ENCODE measurements around the gene EPHA6. TPM values are rescaled to one million over a fixed set of nuclear protein-coding genes. Genes with fewer than 3 reads are reported as not detected.

The EPHA6 gene
- total and polyA plus RNA-seq, 7 donors = 0.58 to 53.5 (median 45.4) TPM; not detected in 2

GRCh38 chr3:97550408-97550807 is 736.0 kb downstream of the EPHA6 start:
- H3K4me1 ChIP-seq = no peaks in the 10 kb centered on the region
- intact Hi-C loops (cut with DNase I) = no loop called here
- no peaks in the 10 kb centered on the region for H3K9me3 ChIP-seq
- DNase-seq = no peak
- no peak overlapping the region for H3K27ac ChIP-seq
- no peak overlapping the region for H3K4me3 ChIP-seq
- WGBS, 2 donors = 76 to 87% methylated on average over 2 of the region's 2 CpGs
- no peaks in the 10 kb centered on the region for H3K36me3 ChIP-seq
- no peaks in the 10 kb centered on the region for H3K27me3 ChIP-seq
- TF ChIP-seq EP300 (IDR thresholded peaks at IDR 0.05) (no peak), POLR2A (IDR thresholded peaks at IDR 0.05) (no peak), CTCF (IDR thresholded peaks at IDR 0.05) (no peak), POLR2AphosphoS5 (IDR thresholded peaks at IDR 0.05) (no peak)

- H3K9me3 ChIP-seq = no peaks in the 10 kb centered on the region
- H3K36me3 ChIP-seq = no peaks in the 10 kb centered on the region
- no peak overlapping the region for H3K4me3 ChIP-seq
- no peak for DNase-seq
- no peaks in the 10 kb centered on the region for H3K27me3 ChIP-seq
- H3K4me1 ChIP-seq = no peaks in the 10 kb centered on the region
- H3K27ac ChIP-seq = no peak overlapping the region
- intact Hi-C loops (cut with DNase I) = no loop called here
- TF ChIP-seq CTCF (IDR thresholded peaks at IDR 0.05) (no peak), EP300 (IDR thresholded peaks at IDR 0.05) (no peak), POLR2A (IDR thresholded peaks at IDR 0.05) (no peak), POLR2AphosphoS5 (IDR thresholded peaks at IDR 0.05) (no peak)
Measured at GRCh38 chr3:97552186-97552585, 737.8 kb downstream of the EPHA6 start.

- TF ChIP-seq EP300 (IDR thresholded peaks at IDR 0.05) = no peak
- no peak for TF ChIP-seq POLR2AphosphoS5 (IDR thresholded peaks at IDR 0.05)
- TF ChIP-seq CTCF (IDR thresholded peaks at IDR 0.05) = no peak
- TF ChIP-seq POLR2A (IDR thresholded peaks at IDR 0.05) = no peak
- H3K36me3 ChIP-seq = no peaks in the 10 kb centered on the region
Measured at GRCh38 chr3:97575742-97576141, 761.3 kb downstream of the EPHA6 start.

GRCh38 chr3:97576221-97576620 is 761.8 kb downstream of the EPHA6 start:
- 66 to 69% methylated on average over 2 of the region's 2 CpGs for WGBS, 2 donors

More at GRCh38 chr3:97575742-97576141, 761.3 kb downstream of the EPHA6 start:
- intact Hi-C loops (cut with DNase I) = no loop called here
- Histone ChIP-seq H3K4me3 (no peak overlapping the region), H3K27ac (no peak overlapping the region), H3K27me3 (no peaks in the 10 kb centered on the region), H3K9me3 (no peaks in the 10 kb centered on the region), H3K4me1 (peaks cover 0 to 12% (median 3%) of the 10 kb centered on the region in 4 donors)
- no peak for DNase-seq
- 60 to 68% methylated on average over 3 of the region's 3 CpGs for WGBS, 2 donors

More at GRCh38 chr3:97576221-97576620, 761.8 kb downstream of the EPHA6 start:
- no peak for DNase-seq
- intact Hi-C loops (cut with DNase I) = no loop called here
- no peaks in the 10 kb centered on the region for H3K27me3 ChIP-seq
- H3K9me3 ChIP-seq = no peaks in the 10 kb centered on the region
- no peak for TF ChIP-seq POLR2AphosphoS5 (IDR thresholded peaks at IDR 0.05)
- TF ChIP-seq POLR2A (IDR thresholded peaks at IDR 0.05) = no peak
- TF ChIP-seq CTCF (IDR thresholded peaks at IDR 0.05) = no peak
- no peak for TF ChIP-seq EP300 (IDR thresholded peaks at IDR 0.05)
- no peak overlapping the region for H3K4me3 ChIP-seq
- H3K27ac ChIP-seq = no peak overlapping the region
- peaks cover 0 to 12% (median 3%) of the 10 kb centered on the region in 4 donors for H3K4me1 ChIP-seq
- no peaks in the 10 kb centered on the region for H3K36me3 ChIP-seq
